ENCODE measurements around the gene CADM1. TPM values are rescaled to one million over a fixed set of nuclear protein-coding genes. Genes with fewer than 3 reads are reported as not detected.

CADM1 gene
- total and polyA plus RNA-seq, 8 donors, result 6.3 to 38.8 (median 24.5) TPM

- Histone ChIP-seq H3K4me1 (no peaks in the 10 kb centered on the region), H3K9me3 (no peaks in the 10 kb centered on the region), H3K36me3 (no peaks in the 10 kb centered on the region), H3K27ac (no peak overlapping the region), H3K27me3 (no peaks in the 10 kb centered on the region), H3K4me3 (no peak overlapping the region)
- TF ChIP-seq CTCF (IDR thresholded peaks at IDR 0.05), result no peak
- DNase-seq (no peak), FAIRE-seq (no peak), ATAC-seq (no peak)
- 59 to 69% methylated on average over 3 of the region's 3 CpGs for WGBS, 2 donors
- intact Hi-C loops (cut with DNase I), result no loop called here
Measured at GRCh38 chr11:115122274-115122673, 381.9 kb downstream of the CADM1 start.
